Amygdala (tissue), 56 donors: Measurements from ENCODE around the gene MZB1.

Experiments used
- DNase-seq, 56 donors: peaks; one replicate each; lab custom pipeline; 2025; lab: John Stamatoyannopoulos, UW

MZB1 gene, protein sequence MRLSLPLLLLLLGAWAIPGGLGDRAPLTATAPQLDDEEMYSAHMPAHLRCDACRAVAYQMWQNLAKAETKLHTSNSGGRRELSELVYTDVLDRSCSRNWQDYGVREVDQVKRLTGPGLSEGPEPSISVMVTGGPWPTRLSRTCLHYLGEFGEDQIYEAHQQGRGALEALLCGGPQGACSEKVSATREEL

DNA sequence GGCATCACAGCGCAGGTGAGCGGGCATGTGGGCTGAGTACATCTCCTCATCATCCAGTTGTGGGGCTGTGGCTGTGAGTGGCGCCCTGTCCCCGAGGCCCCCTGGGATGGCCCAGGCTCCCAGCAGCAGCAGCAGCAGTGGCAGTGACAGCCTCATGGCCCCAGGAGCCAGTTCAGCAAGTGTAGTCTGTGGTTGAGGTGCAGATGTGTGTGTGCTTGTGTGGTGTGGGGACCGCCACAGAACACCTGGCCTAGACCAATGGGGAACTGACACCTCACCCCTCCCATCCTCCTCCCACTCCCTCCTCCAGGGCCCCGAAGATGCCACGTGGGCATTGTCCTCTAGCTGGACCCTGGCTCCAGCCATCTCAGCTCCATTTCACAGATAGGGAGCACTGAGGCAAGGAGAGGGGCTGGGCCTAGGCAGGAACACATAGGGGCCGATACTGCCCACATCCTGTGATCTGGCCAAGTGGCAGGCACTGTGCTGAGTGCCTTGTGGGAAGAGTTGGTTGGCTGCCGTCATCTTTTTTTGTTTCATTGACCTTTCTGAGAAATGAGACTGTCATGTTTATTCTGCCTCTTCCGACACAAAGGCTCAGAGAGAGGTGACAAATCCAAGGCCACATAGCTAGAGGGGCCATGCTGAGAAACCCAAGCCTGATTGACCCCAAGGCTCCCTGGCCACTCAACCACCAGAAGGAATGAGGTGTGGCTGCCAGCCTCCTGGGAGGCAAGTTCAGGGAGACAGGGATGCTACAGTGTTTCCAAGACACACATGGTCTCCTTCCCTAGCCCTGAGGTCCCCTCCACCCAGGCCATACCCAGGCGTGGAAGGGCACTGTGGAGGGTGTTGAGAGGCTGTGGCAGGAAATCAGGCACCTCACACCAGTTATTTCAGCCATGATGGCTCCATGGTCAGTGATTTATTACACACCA lies at the start of gene MZB1:
Gene MZB1 (minus strand): TSS at position 213 of the 938 bp plus-strand sequence. CDS start 57 bp downstream, at position 156.
- no peak for DNase-seq

GRCh38 chr5:139439013-139439903 lies 49.5 kb upstream of the MZB1 start, which contains the start of gene DNAJC18:
DNAJC18 (minus strand) TSS chr5:139439525; CDS start chr5:139439445, 80 bp downstream.
- DNase-seq: peak; percentile 67 to 98 (median 90)

GRCh38 chr5:139438707-139439012 lies 48.9 kb upstream of the MZB1 start:
- peak in 1 of 56 donors; percentile 43 for DNase-seq

- no peak for DNase-seq
These were observed 46.0 kb upstream of the MZB1 start for GRCh38 chr5:139435676-139436075.

DNA sequence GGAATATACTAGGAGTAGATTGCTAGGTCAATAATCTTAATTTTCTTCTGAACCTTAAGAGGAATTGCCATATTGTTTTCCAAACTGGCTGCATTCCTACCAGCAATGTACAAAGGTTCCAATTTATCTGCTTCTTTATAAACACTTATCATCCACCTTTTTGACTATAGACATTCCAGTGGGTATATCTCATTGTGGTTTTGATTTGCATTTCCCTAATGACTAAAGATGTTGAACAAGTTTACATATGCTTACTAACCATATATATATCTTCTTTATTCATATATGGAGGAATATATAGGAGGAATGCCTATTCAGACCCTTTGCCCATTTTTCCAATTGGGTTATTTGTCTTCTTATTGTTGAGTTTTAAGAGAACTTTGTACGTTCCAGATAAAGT lies 42.0 kb upstream of the MZB1 start:
- DNase-seq: no peak

DNA sequence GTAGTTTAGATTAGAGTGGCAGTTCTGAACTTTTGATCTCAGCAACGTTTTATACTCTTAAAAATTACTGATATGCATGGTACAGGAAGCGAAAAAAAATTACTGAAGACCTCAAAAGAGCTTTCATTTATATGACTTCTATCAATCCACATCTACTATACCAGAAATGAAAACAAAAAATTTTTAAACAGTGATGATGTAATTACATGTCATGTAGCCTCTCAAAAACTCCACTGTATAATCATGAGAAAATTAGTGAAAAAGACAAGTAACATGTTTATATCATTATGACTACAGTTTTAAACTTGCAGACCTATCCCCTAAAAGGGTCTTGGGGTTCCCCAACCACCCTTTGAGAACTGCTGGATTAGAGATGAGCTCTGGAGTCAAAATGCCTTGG lies 40.3 kb upstream of the MZB1 start:
- DNase-seq: no peak

DNA sequence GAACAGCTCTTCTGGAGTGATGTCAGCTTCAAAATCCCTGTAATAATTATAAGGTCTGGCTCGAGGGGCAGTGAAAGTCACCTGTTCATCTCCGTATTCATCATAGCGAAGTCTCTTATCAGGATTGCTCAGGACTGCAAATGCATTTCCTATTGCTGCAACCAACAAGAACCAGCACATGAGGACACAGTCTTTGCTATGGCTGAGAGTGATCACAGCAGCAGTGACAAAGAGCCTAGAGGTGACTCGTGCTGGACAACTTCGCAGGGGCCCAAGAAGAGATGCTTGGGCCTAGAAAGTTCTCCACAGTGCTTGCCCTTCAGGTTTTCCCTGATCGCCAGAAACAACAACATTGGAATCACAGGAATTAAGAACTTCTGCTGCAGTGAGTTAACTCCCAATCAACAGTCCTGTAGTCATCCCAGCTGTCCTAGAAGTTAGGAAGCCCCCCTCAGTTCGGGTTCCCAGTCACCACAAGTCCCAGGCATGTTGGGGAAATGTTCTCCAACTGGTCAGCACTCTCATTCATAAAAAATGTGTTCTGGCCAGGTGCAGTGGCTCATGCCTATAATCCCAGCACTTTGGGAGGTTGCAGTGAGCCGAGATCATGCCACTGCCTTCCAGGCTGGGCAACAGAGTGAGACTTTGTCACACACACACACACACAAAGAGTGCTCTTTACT lies 36.6 kb upstream of the MZB1 start:
- DNase-seq: no peak

DNA sequence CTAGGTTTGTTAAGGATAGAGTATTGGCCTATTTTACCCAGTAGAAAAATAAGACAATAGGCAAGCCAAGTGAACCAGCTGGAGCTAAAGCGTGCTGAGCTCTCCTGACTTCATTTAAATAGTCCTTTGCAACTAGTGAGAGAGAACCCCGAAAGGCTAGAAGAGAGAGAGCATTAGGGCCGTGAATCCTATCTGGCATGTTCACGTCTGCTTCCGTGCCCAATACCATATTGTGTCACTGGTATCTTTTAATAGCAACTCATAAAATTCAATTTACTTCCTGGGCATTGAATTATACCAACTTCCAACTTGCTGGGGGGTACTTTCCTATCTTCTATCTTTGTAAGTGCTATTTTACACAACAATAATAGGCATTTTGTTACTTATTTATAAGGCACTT lies 35.8 kb upstream of the MZB1 start:
- DNase-seq: no peak

GRCh38 chr5:139422307-139422893 lies 32.7 kb upstream of the MZB1 start:
- DNase-seq: peak in 13 of 56 donors; percentile 3 to 72 (median 20)

DNA sequence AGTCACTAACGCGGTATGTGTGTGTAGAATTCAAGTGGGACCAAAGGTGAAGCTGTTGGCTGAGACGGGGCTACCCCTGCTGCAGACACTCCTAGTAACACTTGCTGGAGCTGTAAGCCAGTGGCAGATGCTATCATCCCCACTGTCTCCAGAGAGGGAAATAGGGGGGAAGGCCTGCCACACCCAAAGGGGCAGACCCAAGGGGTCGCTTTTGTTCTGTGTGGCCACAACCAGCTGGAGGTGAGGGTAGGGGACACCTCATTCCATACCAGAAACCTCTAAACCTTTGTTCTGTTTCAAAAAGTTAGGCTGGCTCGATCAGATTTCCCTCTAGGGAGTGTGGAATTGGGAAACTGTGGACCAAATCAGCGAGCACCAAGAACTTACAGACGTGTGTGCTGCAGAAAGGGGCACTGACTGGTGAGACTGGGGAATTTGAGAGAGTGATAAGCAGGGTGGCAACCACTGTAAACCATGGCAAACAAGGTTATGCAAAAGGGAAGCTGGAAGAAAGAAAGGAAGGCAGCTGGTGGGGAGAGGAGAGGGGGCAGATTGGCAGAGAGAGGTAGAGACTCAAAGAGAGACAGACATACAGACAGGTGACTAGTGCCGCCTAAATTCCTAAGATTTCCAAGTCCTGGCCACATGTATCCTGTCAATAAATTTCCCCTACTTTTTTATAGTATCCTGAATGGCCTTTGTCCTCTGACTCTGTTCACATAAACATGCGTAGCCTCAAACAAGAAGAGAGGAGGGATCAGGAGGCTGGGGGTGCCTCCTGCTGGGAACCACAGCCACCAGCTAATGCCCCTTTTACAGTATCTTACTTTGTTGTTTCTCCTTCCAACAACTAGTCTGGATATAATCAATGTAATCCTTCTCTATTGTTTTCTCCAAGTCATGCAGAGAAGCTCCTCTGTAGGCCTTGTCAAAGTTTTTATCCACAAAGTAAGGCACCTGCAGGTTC lies 29.8 kb upstream of the MZB1 start:
- no peak for DNase-seq

GRCh38 chr5:139418793-139419192 lies 29.1 kb upstream of the MZB1 start:
- no peak for DNase-seq

DNA sequence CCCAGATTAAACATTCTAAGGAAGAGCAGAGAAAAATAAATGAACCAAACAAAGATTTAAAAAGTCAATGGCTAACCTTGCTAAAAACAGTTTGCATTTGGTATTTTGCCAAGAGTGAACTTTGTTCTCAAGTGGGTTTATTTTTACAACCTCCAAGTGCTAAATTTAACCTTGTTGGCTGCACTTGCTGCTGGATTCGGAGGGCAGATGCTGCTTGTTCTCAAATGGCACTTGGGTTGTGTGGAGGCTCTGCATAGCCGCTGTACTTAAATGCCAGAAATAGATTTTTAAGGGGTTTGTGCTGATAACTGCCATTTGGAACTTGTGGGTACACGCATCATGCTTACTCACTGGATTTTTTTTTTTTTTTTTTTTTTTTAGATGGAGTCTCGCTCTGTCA lies 27.5 kb upstream of the MZB1 start:
- DNase-seq: peak in 5 of 56 donors; percentile 20 to 49 (median 43)

GRCh38 chr5:139416651-139417050 lies 26.9 kb upstream of the MZB1 start:
- DNase-seq: no peak

DNA sequence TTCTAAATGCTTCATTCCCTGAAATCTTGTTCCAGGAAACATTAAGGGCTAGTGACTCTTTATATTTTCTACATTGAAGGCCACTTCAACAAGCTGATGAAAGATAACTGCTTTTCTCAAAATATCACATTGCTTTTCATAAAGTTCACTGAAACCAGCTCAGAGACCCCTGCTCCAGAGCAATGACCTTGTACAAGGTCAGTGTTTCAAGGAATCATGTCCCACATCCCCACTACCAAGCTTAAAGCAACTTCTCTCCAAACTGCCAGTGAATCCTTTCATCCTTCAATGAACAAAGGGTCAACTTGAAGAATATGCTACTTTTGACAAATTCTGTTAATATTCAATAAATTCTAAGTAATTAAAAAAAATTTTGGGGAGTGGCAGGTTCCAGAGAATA lies 26.2 kb upstream of the MZB1 start:
- no peak for DNase-seq

- DNase-seq: peak in 54 of 56 donors; percentile 13 to 94 (median 76)
These were observed 25.6 kb upstream of the MZB1 start for GRCh38 chr5:139415221-139415861.

DNA sequence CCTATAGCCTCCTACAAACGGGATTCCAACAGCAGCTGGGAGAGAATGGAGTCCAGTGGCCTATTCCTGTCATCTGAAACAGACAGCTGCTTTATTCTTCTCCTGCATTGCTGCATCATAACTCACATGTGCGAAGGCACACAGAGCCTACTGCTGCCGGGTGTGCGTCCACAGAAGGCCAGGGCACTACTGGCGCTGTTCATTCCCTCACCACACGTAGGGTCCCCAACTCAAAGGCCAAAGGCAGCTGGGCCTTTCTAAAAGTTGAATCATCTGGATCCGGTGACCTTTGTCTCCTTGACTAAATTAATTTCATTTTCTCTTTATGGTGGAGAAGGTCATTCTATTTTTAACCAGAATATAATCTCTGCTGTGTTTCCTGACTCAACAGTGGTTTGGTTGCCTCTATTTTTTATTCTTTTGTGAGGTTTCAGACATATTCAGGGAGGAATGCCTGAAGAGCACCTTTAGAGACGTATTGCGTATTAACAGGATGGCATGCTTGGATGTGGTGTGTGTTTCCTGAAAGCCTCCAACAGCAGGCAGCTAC lies 24.9 kb upstream of the MZB1 start:
- DNase-seq: peak in 23 of 56 donors; percentile 19 to 71 (median 36)

GRCh38 chr5:139413963-139414362 lies 24.2 kb upstream of the MZB1 start:
- no peak for DNase-seq

GRCh38 chr5:139413153-139413552 lies 23.4 kb upstream of the MZB1 start:
- no peak for DNase-seq
